NCI-H1092 (cell line): ENCODE data around the gene CFP.

Experiments used
- DNase-seq: peaks from one replicate; lab custom pipeline; 2025; lab: John Stamatoyannopoulos, UW

The CFP gene

GRCh38 chrX:47637546-47638195 is 7.9 kb upstream of the CFP start:
- DNase-seq = no peak

GRCh38 chrX:47634871-47635575 is 5.3 kb upstream of the CFP start:
- DNase-seq = no peak

- no peak for DNase-seq
Observed at GRCh38 chrX:47633689-47634590, 4.2 kb upstream of the CFP start.

GRCh38 chrX:47632666-47633065 is 2.9 kb upstream of the CFP start:
- no peak for DNase-seq

- no peak for DNase-seq
Observed at GRCh38 chrX:47631676-47632075, 1.9 kb upstream of the CFP start.

- DNase-seq = no peak
Observed at GRCh38 chrX:47628982-47629381, 748 bp downstream of the CFP start.

GRCh38 chrX:47625365-47625764 is 4.4 kb downstream of the CFP start:
- no peak for DNase-seq

GRCh38 chrX:47623540-47624027 is 6.1 kb downstream of the CFP start:
- DNase-seq = peak; percentile 90

- DNase-seq = no peak
Observed at GRCh38 chrX:47621851-47622250, 7.9 kb downstream of the CFP start.

GRCh38 chrX:47620303-47620685 is 9.4 kb downstream of the CFP start:
- no peak for DNase-seq

GRCh38 chrX:47619486-47620302 is 10.0 kb downstream of the CFP start, which contains the start of gene SYN1:
Gene SYN1 (minus strand): TSS chrX:47619857. CDS start chrX:47619728, 129 bp downstream.
- DNase-seq = peak; percentile 87

GRCh38 chrX:47618923-47619485 is 10.7 kb downstream of the CFP start:
- no peak for DNase-seq

- DNase-seq = no peak
Observed at GRCh38 chrX:47614618-47615017, 15.1 kb downstream of the CFP start.

- DNase-seq = no peak
Observed at GRCh38 chrX:47613082-47613481, 16.6 kb downstream of the CFP start.

GRCh38 chrX:47612418-47612817 is 17.3 kb downstream of the CFP start:
- DNase-seq = no peak

GRCh38 chrX:47611926-47612325 is 17.8 kb downstream of the CFP start:
- DNase-seq = no peak

- DNase-seq = no peak
Observed at GRCh38 chrX:47611489-47611888, 18.2 kb downstream of the CFP start.

GRCh38 chrX:47610511-47610910 is 19.2 kb downstream of the CFP start:
- DNase-seq = no peak

GRCh38 chrX:47608130-47608810 is 21.5 kb downstream of the CFP start:
- no peak for DNase-seq

GRCh38 chrX:47607091-47607490 is 22.6 kb downstream of the CFP start:
- no peak for DNase-seq

- no peak for DNase-seq
Observed at GRCh38 chrX:47605024-47605423, 24.7 kb downstream of the CFP start.
